Right lobe of liver (tissue), 4 donors: ENCODE measurements around the gene BRIP1.

ENCODE experiments used
- CTCF ChIP-seq, 4 donors: fragments of 200-600 bp in 3 of 4; fragments of 450-650 bp in 1 of 4; IDR thresholded peaks; one replicate each; pipeline versions ENCODE4 v1.5.1 to v1.8.0; 2016 to 2022; ENCODE audit warnings: antibody characterized with exemption in 4 of 4, mild to moderate bottlenecking in 2 of 4
- POLR2A ChIP-seq: fragments of 450-650 bp; IDR thresholded peaks from one replicate; pipeline ENCODE4 v1.6.1; 2017; ENCODE audit warnings: antibody characterized with exemption, mild to moderate bottlenecking
- donor health status: DM: no; HTN: no; CAD: no.
- donor health status: DM: no; HTN: no; CAD: no.
- donor health status: DM: no; HTN: yes; CAD: no.

- TF ChIP-seq CTCF (IDR thresholded peaks at IDR 0.05) (no peak), POLR2A (no peak)
Observed at GRCh38 chr17:61662741-61663140, 200.6 kb downstream of the BRIP1 start.
